ENCODE results near the gene ZNF136. TPM values are rescaled to one million over a fixed set of nuclear protein-coding genes. Genes with fewer than 3 reads are reported as not detected.

The ZNF136 gene
- total and polyA plus RNA-seq, 2 of the 13 experiments (the other 11 are each of a cell fraction or from before 2014, with no cell fraction given): 2.5 to 10.2 TPM

DNA sequence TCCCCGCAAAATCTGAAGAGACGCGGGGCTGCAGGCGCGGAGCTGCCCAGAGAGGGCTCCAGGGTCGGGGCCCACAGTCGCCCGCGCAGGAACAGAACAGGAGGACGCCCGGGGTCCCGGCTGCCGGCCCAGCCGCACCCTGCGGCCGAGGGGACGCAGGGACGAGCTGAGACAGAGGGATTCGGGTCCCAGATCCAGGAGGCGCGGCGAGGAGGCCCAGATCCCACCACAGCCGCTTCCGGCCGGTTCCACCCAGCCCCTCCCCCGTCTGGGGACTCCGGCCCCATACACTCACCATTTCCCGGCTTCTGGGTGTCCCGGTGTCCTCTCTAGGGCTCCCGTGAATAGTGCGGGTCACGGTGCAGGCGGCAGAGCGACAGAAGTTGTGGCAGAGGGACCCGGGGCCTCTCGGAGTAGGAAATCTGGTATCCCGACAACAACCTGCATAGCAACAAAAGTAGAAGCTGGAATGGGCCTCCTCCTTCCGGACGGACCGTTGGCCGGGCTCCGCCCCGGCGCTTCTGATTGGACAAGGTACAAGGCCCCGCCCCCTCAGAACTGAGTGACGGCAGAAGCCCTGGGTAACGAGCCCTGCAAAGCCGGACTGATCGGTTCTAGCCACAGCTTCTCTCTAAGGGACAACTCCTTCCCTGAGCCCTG, 22.9 kb upstream of the ZNF136 start, which contains the start of gene ZNF20 (continued):
- TF ChIP-seq, protein P1, sequence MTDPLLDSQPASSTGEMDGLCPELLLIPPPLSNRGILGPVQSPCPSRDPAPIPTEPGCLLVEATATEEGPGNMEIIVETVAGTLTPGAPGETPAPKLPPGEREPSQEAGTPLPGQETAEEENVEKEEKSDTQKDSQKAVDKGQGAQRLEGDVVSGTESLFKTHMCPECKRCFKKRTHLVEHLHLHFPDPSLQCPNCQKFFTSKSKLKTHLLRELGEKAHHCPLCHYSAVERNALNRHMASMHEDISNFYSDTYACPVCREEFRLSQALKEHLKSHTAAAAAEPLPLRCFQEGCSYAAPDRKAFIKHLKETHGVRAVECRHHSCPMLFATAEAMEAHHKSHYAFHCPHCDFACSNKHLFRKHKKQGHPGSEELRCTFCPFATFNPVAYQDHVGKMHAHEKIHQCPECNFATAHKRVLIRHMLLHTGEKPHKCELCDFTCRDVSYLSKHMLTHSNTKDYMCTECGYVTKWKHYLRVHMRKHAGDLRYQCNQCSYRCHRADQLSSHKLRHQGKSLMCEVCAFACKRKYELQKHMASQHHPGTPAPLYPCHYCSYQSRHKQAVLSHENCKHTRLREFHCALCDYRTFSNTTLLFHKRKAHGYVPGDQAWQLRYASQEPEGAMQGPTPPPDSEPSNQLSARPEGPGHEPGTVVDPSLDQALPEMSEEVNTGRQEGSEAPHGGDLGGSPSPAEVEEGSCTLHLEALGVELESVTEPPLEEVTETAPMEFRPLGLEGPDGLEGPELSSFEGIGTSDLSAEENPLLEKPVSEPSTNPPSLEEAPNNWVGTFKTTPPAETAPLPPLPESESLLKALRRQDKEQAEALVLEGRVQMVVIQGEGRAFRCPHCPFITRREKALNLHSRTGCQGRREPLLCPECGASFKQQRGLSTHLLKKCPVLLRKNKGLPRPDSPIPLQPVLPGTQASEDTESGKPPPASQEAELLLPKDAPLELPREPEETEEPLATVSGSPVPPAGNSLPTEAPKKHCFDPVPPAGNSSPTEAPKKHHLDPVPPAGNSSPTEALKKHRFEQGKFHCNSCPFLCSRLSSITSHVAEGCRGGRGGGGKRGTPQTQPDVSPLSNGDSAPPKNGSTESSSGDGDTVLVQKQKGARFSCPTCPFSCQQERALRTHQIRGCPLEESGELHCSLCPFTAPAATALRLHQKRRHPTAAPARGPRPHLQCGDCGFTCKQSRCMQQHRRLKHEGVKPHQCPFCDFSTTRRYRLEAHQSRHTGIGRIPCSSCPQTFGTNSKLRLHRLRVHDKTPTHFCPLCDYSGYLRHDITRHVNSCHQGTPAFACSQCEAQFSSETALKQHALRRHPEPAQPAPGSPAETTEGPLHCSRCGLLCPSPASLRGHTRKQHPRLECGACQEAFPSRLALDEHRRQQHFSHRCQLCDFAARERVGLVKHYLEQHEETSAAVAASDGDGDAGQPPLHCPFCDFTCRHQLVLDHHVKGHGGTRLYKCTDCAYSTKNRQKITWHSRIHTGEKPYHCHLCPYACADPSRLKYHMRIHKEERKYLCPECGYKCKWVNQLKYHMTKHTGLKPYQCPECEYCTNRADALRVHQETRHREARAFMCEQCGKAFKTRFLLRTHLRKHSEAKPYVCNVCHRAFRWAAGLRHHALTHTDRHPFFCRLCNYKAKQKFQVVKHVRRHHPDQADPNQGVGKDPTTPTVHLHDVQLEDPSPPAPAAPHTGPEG (CRISPR knock-in tag; IDR thresholded peaks at IDR 0.05): no peak
- TF ChIP-seq ZNF605 (CRISPR knock-in tag; IDR thresholded peaks at IDR 0.05): peak; percentile 44; the same call in 1 of the 2 replicates
- TF ChIP-seq ZSCAN9 (CRISPR knock-in tag; IDR thresholded peaks at IDR 0.05; ENCODE audit: borderline replicate concordance): no peak
- TF ChIP-seq, protein P2, sequence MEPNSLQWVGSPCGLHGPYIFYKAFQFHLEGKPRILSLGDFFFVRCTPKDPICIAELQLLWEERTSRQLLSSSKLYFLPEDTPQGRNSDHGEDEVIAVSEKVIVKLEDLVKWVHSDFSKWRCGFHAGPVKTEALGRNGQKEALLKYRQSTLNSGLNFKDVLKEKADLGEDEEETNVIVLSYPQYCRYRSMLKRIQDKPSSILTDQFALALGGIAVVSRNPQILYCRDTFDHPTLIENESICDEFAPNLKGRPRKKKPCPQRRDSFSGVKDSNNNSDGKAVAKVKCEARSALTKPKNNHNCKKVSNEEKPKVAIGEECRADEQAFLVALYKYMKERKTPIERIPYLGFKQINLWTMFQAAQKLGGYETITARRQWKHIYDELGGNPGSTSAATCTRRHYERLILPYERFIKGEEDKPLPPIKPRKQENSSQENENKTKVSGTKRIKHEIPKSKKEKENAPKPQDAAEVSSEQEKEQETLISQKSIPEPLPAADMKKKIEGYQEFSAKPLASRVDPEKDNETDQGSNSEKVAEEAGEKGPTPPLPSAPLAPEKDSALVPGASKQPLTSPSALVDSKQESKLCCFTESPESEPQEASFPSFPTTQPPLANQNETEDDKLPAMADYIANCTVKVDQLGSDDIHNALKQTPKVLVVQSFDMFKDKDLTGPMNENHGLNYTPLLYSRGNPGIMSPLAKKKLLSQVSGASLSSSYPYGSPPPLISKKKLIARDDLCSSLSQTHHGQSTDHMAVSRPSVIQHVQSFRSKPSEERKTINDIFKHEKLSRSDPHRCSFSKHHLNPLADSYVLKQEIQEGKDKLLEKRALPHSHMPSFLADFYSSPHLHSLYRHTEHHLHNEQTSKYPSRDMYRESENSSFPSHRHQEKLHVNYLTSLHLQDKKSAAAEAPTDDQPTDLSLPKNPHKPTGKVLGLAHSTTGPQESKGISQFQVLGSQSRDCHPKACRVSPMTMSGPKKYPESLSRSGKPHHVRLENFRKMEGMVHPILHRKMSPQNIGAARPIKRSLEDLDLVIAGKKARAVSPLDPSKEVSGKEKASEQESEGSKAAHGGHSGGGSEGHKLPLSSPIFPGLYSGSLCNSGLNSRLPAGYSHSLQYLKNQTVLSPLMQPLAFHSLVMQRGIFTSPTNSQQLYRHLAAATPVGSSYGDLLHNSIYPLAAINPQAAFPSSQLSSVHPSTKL (CRISPR knock-in tag; IDR thresholded peaks at IDR 0.05): no peak
- no peak; the same call in 1 of the 2 replicates for TF ChIP-seq MAZ (IDR thresholded peaks at IDR 0.05; ENCODE audit: borderline replicate concordance, low read depth, low read length)
- 0 out of 2 replicates have a peak, but pooled peaks have one; percentile 41 for TF ChIP-seq MAZ (CRISPR knock-in tag; IDR thresholded peaks at IDR 0.05; ENCODE audit: low read depth)
- TF ChIP-seq, protein P3, sequence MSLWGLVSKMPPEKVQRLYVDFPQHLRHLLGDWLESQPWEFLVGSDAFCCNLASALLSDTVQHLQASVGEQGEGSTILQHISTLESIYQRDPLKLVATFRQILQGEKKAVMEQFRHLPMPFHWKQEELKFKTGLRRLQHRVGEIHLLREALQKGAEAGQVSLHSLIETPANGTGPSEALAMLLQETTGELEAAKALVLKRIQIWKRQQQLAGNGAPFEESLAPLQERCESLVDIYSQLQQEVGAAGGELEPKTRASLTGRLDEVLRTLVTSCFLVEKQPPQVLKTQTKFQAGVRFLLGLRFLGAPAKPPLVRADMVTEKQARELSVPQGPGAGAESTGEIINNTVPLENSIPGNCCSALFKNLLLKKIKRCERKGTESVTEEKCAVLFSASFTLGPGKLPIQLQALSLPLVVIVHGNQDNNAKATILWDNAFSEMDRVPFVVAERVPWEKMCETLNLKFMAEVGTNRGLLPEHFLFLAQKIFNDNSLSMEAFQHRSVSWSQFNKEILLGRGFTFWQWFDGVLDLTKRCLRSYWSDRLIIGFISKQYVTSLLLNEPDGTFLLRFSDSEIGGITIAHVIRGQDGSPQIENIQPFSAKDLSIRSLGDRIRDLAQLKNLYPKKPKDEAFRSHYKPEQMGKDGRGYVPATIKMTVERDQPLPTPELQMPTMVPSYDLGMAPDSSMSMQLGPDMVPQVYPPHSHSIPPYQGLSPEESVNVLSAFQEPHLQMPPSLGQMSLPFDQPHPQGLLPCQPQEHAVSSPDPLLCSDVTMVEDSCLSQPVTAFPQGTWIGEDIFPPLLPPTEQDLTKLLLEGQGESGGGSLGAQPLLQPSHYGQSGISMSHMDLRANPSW (CRISPR knock-in tag; IDR thresholded peaks at IDR 0.05; ENCODE audit: borderline replicate concordance): no peak
- TF ChIP-seq, protein P4, sequence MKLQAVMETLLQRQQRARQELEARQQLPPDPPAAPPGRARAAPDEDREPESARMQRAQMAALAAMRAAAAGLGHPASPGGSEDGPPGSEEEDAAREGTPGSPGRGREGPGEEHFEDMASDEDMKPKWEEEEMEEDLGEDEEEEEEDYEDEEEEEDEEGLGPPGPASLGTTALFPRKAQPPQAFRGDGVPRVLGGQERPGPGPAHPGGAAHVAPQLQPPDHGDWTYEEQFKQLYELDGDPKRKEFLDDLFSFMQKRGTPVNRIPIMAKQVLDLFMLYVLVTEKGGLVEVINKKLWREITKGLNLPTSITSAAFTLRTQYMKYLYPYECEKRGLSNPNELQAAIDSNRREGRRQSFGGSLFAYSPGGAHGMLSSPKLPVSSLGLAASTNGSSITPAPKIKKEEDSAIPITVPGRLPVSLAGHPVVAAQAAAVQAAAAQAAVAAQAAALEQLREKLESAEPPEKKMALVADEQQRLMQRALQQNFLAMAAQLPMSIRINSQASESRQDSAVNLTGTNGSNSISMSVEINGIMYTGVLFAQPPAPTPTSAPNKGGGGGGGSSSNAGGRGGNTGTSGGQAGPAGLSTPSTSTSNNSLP (IDR thresholded peaks at IDR 0.05; ENCODE audit: low read depth, low read length): no peak
- TF ChIP-seq ZNF674 (CRISPR knock-in tag; IDR thresholded peaks at IDR 0.05; ENCODE audit: low read depth): no peak
- TF ChIP-seq, protein P5, sequence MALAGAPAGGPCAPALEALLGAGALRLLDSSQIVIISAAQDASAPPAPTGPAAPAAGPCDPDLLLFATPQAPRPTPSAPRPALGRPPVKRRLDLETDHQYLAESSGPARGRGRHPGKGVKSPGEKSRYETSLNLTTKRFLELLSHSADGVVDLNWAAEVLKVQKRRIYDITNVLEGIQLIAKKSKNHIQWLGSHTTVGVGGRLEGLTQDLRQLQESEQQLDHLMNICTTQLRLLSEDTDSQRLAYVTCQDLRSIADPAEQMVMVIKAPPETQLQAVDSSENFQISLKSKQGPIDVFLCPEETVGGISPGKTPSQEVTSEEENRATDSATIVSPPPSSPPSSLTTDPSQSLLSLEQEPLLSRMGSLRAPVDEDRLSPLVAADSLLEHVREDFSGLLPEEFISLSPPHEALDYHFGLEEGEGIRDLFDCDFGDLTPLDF (CRISPR knock-in tag; IDR thresholded peaks at IDR 0.05): no peak

All from HepG2 (cell line).